ENCODE data around the gene HDGF.

GRCh38 chr1:156727492-156727891 is 24.0 kb downstream of the HDGF start:
- TF ChIP-seq EP300 (IDR thresholded peaks at IDR 0.05; ENCODE audit: low read length) (no peak), ELF4 (CRISPR knock-in tag; IDR thresholded peaks at IDR 0.05) (no peak)
- TF ChIP-seq, protein P1, sequence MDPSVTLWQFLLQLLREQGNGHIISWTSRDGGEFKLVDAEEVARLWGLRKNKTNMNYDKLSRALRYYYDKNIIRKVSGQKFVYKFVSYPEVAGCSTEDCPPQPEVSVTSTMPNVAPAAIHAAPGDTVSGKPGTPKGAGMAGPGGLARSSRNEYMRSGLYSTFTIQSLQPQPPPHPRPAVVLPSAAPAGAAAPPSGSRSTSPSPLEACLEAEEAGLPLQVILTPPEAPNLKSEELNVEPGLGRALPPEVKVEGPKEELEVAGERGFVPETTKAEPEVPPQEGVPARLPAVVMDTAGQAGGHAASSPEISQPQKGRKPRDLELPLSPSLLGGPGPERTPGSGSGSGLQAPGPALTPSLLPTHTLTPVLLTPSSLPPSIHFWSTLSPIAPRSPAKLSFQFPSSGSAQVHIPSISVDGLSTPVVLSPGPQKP (CRISPR knock-in tag; IDR thresholded peaks at IDR 0.05): no peak

Data from K562 (cell line).